ENCODE results near the gene LBX2.
A peak's percentile ranks its signal among the peaks of the same experiment; 100 is the strongest.
"Not testable (repeated sequence)": the region's sequence is repeated elsewhere in the genome, so short reads cannot be mapped to it uniquely, and the experiment has no call there.

Gene LBX2

DNA sequence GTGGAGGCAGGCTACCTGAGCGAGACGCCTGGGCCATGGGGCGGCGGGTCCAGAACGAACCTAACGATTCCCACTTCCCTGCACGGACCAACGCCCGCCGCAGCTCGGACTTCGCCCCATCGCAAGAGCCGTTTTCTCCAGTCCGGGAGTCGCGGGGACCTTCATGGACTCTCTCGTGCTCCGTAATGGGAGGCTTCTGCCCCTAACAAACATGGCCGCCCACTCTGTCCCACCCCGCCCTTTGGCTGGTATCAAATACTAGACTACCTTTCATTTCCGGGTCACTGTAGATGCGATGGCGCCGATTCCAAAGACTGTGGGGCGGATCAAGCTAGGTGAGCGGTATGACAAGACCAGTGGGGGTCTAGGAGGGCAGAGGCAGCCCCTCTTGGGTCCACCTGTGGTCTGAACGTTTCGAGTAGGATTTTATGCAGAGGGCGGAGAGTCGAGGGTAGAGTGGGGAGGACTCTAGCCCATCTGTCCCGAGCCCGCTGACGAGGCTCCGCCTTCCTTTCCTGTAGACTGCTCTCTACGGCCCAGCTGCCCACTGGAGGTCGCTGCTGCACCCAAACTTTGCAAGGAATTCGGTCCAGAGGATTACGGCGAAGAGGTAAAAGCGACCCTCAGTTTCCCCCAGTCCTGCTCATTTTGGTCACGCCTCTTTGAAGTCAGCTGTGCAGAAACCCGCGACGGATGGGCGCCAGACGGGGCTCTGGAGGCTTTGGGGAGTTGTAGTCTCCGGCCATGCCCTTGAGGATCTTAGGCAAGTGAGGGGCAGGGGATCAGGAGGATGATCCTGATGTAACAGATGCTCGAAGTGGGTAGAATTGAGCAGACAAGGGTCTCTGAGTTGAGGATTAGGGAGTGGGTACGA, 16.4 kb downstream of the LBX2 start, which contains the start of the genes CCDC142 and TTC31:
Gene CCDC142, minus strand, starts transcription at position 198 of the 874 bp plus-strand sequence. Its CDS starts 161 bp downstream, at position 37.
Gene TTC31, plus strand, starts transcription at position 281 of the 874 bp plus-strand sequence. Its CDS starts 15 bp downstream, at position 296.
- peak; percentile 93 for DNase-seq (ENCODE audit: low read depth)

GRCh38 chr2:74481961-74482800, 17.2 kb downstream of the LBX2 start:
- DNase-seq (ENCODE audit: low read depth), result no peak

DNA sequence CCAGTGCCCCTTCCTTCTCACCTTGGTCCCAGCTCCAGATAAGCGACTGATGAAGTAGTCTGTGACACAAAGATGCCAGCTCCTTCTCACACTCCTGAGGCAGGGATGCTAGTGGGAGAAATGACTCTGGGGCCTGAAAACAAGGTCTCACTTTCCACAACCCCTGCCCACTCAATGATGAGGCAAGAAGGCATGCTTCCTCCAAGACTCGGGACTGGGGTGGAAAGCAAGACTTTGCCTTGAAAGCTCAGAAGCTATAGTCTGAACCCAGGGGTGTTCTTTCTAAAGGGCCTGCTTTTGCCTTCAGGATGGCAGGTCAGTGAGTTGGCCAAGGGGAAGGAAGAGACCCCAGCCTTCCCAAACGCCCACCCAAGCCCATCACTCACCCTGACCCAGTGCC, 18.0 kb downstream of the LBX2 start:
- no peak for DNase-seq (ENCODE audit: low read depth)

DNA sequence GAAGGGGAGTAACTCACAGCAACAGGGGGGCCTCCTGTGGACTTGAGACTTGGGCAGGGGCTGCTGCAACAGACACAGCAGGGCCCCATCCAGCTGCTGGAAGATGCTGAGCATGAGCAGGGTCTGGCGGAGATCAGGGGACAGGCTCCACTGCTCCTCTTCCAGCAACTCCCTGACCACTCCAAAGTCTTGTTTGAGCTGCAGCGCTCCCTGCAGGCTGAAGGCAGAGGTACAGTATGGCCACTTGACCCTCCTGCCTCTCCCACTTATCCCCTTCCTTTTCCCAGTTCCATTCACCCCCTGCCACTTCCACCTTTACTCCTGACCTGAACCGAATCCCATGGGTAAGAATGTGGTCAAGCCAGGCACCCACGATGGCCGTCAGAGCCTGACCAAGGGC, 24.5 kb downstream of the LBX2 start:
- no peak for DNase-seq (ENCODE audit: low read depth)

GRCh38 chr2:74474481-74474880, 24.9 kb downstream of the LBX2 start:
- no peak for DNase-seq (ENCODE audit: low read depth)

DNA sequence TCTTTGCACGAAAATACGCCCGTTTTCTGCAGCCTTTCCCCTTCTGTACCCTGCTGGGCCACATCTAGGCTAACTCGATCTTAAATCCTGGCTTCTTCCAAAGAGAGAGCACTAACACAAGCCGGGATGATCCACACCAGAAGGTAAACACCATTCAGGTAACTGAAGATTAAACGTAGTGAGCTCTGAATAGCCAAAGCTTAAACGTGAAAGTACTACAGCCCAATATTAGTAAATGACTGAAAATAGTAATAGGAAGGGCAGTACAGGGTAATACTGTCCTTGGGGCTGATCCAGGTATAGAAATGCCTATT, 26.5 kb downstream of the LBX2 start:
- DNase-seq (ENCODE audit: low read depth), result no peak

GRCh38 chr2:74472086-74472944, 27.1 kb downstream of the LBX2 start, which contains the start of gene MRPL53:
TSS of gene MRPL53 (minus strand) at chr2:74472680. CDS start at chr2:74472660, 20 bp downstream.
- peak; percentile 92 for DNase-seq (ENCODE audit: low read depth)

GRCh38 chr2:74471332-74472065, 27.9 kb downstream of the LBX2 start:
- DNase-seq (ENCODE audit: low read depth), result no peak

GRCh38 chr2:74470742-74471141, 28.7 kb downstream of the LBX2 start:
- DNase-seq (ENCODE audit: low read depth), result not testable (repeated sequence)

DNA sequence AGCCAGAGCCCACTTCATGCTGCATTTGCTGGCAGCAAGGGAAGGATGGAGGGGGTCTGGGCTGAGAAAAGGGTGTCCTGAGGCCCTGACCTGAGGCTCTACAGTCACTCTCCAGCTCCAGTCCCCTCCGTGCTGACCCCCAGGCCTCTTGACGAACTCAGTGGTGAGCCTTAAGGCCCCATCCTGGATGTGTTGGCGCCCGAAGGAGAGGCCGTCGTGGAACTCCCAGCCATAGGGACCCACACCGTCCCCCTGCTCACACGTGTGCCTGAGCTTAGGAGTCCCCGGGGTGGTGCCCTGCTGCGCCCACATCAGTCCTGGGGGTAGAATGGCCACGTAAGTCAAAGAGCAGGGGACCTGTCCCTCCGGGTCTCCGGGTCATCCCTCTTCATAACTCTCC, 35.0 kb downstream of the LBX2 start:
- no peak for DNase-seq (ENCODE audit: low read depth)

DNA sequence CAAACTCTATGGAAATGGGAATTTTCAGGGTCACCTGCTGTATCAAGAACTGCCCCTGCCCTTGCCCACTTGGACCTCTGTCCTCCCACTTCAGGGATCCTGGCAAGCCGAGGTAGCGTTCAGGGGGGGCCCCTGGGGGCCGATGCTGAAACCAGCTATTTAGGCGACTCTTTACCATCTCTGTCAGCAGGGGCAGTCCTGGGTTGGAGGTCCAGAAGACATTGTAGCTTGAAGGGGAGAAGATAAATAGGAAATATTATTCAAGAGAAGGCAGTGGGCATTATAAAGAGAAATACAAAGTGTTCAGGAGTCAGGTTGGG, 36.7 kb downstream of the LBX2 start:
- no peak for DNase-seq (ENCODE audit: low read depth)

GRCh38 chr2:74462054-74462785, 37.2 kb downstream of the LBX2 start:
- no peak for DNase-seq (ENCODE audit: low read depth)

DNA sequence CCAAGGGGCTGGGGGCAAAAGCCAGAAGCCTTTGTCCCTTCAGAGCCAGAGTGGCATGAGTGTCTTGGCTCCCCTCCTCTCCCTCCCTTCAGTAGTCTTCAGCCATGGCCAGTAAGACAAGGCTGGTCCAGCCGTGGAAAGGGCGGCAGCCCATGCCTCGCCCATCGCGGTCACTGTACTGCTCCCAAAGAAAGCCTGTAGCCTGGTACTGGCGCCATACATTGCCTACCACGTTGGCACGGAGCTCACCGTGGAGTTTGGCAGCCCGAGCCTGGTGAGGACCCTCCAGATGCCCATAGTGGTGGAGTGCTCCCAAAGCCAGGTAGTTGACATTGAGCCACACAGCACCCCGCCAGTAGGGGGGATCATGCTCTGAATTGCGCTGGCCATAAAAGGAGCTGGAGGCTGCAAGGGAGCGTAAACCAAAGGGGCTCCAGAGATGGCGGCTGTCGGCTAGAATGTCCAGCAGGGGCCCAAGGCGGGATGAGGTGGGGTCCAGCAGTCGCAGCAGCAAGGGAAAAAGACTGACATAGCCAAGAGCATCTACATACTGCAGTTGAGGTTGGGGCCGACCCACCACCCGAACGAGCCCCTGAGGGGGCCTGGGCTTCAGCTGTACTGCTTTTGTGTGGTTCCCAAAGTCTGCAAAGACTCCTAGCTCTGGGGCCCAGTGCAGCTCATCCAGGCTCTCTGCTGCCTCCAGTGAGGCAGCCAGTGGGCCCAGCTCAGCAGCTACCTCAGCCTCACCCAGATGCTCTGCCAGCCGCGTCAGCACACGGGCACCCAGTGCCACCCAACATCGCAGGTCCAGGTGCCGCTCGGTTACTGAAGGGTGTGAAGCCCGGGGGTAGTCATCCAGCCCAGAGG, 38.0 kb downstream of the LBX2 start:
- DNase-seq (ENCODE audit: low read depth), result no peak

DNA sequence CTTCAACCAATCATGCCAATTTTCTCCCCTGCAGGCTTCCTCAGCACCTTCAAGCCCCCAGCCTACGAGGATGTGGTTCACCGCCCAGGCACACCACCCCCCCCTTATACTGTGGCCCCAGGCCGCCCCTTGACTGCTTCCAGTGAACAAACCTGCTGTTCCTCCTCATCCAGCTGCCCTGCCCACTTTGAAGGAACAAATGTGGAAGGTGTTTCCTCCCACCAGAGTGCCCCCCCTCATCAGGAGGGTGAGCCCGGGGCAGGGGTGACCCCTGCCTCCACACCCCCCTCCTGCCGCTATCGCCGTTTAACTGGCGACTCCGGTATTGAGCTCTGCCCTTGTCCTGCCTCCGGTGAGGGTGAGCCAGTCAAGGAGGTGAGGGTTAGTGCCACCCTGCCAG, 39.2 kb downstream of the LBX2 start:
- DNase-seq (ENCODE audit: low read depth), result not testable (repeated sequence)

GRCh38 chr2:74459503-74460118, 39.8 kb downstream of the LBX2 start:
- not testable (repeated sequence) for DNase-seq (ENCODE audit: low read depth)

GRCh38 chr2:74458938-74459363, 40.5 kb downstream of the LBX2 start:
- DNase-seq (ENCODE audit: low read depth), result no peak

DNA sequence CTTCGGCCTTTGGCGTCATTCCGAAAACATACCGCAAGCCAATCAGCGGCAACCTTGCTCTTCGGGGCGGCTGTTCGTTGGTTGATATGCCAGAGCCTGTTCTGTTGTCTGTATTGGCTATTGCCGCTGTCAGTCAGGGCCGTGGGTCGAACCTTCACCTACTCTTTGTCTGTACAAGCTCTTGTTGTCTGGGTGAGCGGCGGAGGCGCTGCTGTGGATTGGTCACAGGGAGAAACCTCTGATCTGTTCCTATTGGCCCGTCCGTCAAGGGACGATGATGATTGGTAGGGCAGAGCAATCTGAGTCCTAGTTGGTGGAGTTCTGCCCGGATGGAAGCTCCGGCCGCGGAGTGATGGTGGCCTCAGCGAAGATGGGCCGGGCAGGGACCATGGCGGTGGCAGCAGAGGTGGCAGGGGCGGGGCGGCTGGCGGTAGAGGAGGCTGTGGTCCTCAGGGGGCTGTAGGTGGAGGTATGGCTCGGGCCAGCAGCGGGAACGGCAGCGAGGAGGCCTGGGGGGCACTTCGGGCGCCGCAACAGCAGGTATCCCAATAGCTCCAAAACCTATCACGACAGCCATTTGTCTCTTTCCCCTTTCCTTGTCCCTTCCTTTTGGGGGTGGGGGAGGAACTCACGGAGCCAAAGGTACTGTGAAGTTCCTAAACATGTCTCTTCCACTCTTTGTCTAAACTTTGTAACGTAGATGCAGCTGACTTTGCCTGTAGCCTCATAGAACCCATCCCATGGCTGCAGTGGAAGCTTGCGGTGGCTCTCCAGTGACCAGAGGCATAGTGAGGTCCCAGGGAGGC, 41.1 kb downstream of the LBX2 start, which contains the start of gene WBP1:
Gene WBP1, plus strand, starts transcription at position 307 of the 806 bp plus-strand sequence. Its CDS starts 165 bp downstream, at position 472.
- peak; percentile 100 for DNase-seq (ENCODE audit: low read depth)

DNA sequence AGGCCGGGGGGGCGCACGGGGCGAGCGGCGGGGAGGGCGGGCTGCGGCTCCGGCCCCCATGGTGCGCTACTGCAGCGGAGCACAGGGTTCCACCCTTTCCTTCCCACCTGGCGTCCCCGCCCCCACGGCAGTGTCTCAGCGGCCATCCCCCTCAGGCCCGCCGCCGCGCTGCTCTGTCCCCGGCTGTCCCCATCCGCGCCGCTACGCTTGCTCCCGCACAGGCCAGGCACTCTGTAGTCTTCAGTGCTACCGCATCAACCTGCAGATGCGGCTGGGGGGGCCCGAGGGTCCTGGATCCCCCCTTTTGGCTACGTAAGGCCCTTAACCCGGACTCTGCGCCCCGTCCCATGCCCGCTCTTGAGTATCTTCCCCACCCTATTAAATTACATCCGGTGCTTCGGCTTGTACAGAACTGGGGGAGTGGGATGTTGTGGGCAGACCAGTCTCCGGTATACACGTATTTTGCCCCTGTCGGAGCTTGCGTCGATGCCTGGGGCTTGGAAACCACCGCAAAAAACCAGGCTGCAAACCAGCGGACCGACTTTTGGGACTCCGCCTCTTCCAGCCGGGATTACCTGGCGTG, 41.8 kb downstream of the LBX2 start:
- DNase-seq (ENCODE audit: low read depth), result no peak

Data from amniotic epithelial cell (primary cell).